ENCODE measurements around the gene PARN. TPM values are rescaled to one million over a fixed set of nuclear protein-coding genes. Genes with fewer than 3 reads are reported as not detected.

Gene PARN
- total RNA-seq, 4 donors from 2014 or later = 11.4 to 26.9 (median 20.7) TPM

- Histone ChIP-seq H3K9me3 (no peaks in the 10 kb centered on the region), H3K4me3 (no peak overlapping the region), H3K36me3 (no peaks in the 10 kb centered on the region), H3K27ac (no peak overlapping the region), H3K27me3 (no peaks in the 10 kb centered on the region), H3K4me1 (no peaks in the 10 kb centered on the region)
- no peak for TF ChIP-seq CTCF (IDR thresholded peaks at IDR 0.05)
- no peak for TF ChIP-seq POLR2A (IDR thresholded peaks at IDR 0.05)
- intact Hi-C loops (cut with DNase I) = loop anchor here (10.0 kb wide), 1 partner anchor 65 kb away; no protein-coding TSS in a partner anchor
- DNase-seq = no peak
- WGBS, 2 donors = 90 to 95% methylated on average over 2 of the region's 3 CpGs
Measured at GRCh38 chr16:14419817-14420216, 210.2 kb downstream of the PARN start.

GRCh38 chr16:14418795-14419225 lies 211.2 kb downstream of the PARN start:
- intact Hi-C loops (cut with DNase I) = loop anchor here (10.0 kb wide), 1 partner anchor 66 kb away; no protein-coding TSS in a partner anchor
- TF ChIP-seq CTCF (IDR thresholded peaks at IDR 0.05) = no peak
- TF ChIP-seq POLR2A (IDR thresholded peaks at IDR 0.05) = no peak
- DNase-seq = no peak
- Histone ChIP-seq H3K4me1 (no peaks in the 10 kb centered on the region), H3K4me3 (no peak overlapping the region), H3K27ac (no peak overlapping the region), H3K27me3 (no peaks in the 10 kb centered on the region), H3K9me3 (no peaks in the 10 kb centered on the region), H3K36me3 (no peaks in the 10 kb centered on the region)
- WGBS, 2 donors = 80 to 81% methylated on average over 5 of the region's 6 CpGs

- Histone ChIP-seq H3K4me3 (no peak overlapping the region), H3K27ac (no peak overlapping the region), H3K4me1 (no peaks in the 10 kb centered on the region), H3K27me3 (no peaks in the 10 kb centered on the region), H3K36me3 (no peaks in the 10 kb centered on the region), H3K9me3 (no peaks in the 10 kb centered on the region)
- DNase-seq = no peak
- intact Hi-C loops (cut with DNase I) = loop anchor here (10.0 kb wide), 1 partner anchor 69 kb away; no protein-coding TSS in a partner anchor
- TF ChIP-seq POLR2A (IDR thresholded peaks at IDR 0.05) = no peak
- no peak for TF ChIP-seq CTCF (IDR thresholded peaks at IDR 0.05)
- 93 to 96% methylated on average over 3 of the region's 3 CpGs for WGBS, 2 donors
Measured at GRCh38 chr16:14416184-14416583, 213.9 kb downstream of the PARN start.

- DNase-seq = no peak
- no peaks in the 10 kb centered on the region for H3K9me3 ChIP-seq
- no peak overlapping the region for H3K27ac ChIP-seq
- no peaks in the 10 kb centered on the region for H3K27me3 ChIP-seq
- intact Hi-C loops (cut with DNase I) = loop anchor here (10.0 kb wide), 1 partner anchor 70 kb away; no protein-coding TSS in a partner anchor
- WGBS, 2 donors = 63 to 64% methylated on average over 5 to 7 of the region's 7 CpGs
- TF ChIP-seq POLR2A (IDR thresholded peaks at IDR 0.05) = no peak
- TF ChIP-seq CTCF (IDR thresholded peaks at IDR 0.05) = no peak
- H3K36me3 ChIP-seq = no peaks in the 10 kb centered on the region
- H3K4me1 ChIP-seq = no peaks in the 10 kb centered on the region
- no peak overlapping the region for H3K4me3 ChIP-seq
Measured at GRCh38 chr16:14415291-14415690, 214.8 kb downstream of the PARN start.

- peaks cover 0 to 12% (median 0%) of the 10 kb centered on the region in 3 donors for H3K4me1 ChIP-seq
- no peaks in the 10 kb centered on the region for H3K27me3 ChIP-seq
- TF ChIP-seq CTCF (IDR thresholded peaks at IDR 0.05) = no peak
- TF ChIP-seq POLR2A (IDR thresholded peaks at IDR 0.05) = no peak
- WGBS, 2 donors = 26 to 29% methylated on average over 4 to 5 of the region's 5 CpGs
- H3K9me3 ChIP-seq = no peaks in the 10 kb centered on the region
- no peaks in the 10 kb centered on the region for H3K36me3 ChIP-seq
- no peak overlapping the region for H3K27ac ChIP-seq
- intact Hi-C loops (cut with DNase I) = no loop called here
- no peak overlapping the region for H3K4me3 ChIP-seq
- DNase-seq = no peak
Measured at GRCh38 chr16:14409563-14409962, 220.5 kb downstream of the PARN start.
